Measurements from ENCODE around the gene CLNK. TPM values are rescaled to one million over a fixed set of nuclear protein-coding genes. Genes with fewer than 3 reads are reported as not detected.

The CLNK gene
- total and polyA plus RNA-seq, 2 experiments from 2014 or later = not detected

GRCh38 chr4:10593130-10593529 lies 91.4 kb downstream of the CLNK start:
- no peak overlapping the region for H2AFZ ChIP-seq
- DNase-seq (ENCODE audit: low spot score) = no peak
- no peak overlapping the region for H3K4me2 ChIP-seq
- H3K27ac ChIP-seq = no peak overlapping the region
- TF ChIP-seq CTCF (IDR thresholded peaks at IDR 0.05; ENCODE audit: poor library complexity) (no peak), EZH2phosphoT487 (IDR thresholded peaks at IDR 0.05; ENCODE audit: low read depth, severe bottlenecking, unreplicated experiment) (no peak), EZH2 (IDR thresholded peaks at IDR 0.05; ENCODE audit: borderline replicate concordance) (no peak)
- H3K36me3 ChIP-seq (replicated peaks; ENCODE audit: insufficient read depth, low read depth) = no peaks in the 10 kb centered on the region
- H3K9me2 ChIP-seq (replicated peaks; ENCODE audit: insufficient read depth) = no peaks in the 10 kb centered on the region
- peaks cover 4% of the 10 kb centered on the region for H3K4me1 ChIP-seq (ENCODE audit: insufficient read depth)
- no peaks in the 10 kb centered on the region for H3K9me3 ChIP-seq (ENCODE audit: low read depth)
- H3K4me3 ChIP-seq = no peak overlapping the region
- no peaks in the 10 kb centered on the region for H3K79me2 ChIP-seq
- no peaks in the 10 kb centered on the region for H3K27me3 ChIP-seq
- no peaks in the 10 kb centered on the region for H4K20me1 ChIP-seq (ENCODE audit: insufficient read depth, poor library complexity, severe bottlenecking)
- WGBS (ENCODE audit: low lambda C conversion rate, missing lambda C conversion rate) = 85% methylated on average over 10 of the region's 10 CpGs

GRCh38 chr4:10590896-10591295 lies 93.7 kb downstream of the CLNK start:
- H3K27me3 ChIP-seq = no peaks in the 10 kb centered on the region
- TF ChIP-seq EZH2 (IDR thresholded peaks at IDR 0.05; ENCODE audit: borderline replicate concordance) (no peak), EZH2phosphoT487 (IDR thresholded peaks at IDR 0.05; ENCODE audit: low read depth, severe bottlenecking, unreplicated experiment) (no peak), CTCF (IDR thresholded peaks at IDR 0.05; ENCODE audit: poor library complexity) (no peak)
- WGBS (ENCODE audit: low lambda C conversion rate, missing lambda C conversion rate) = 82% methylated on average over 6 of the region's 6 CpGs

GRCh38 chr4:10589799-10590198 lies 94.8 kb downstream of the CLNK start:
- peak; percentile 29 for DNase-seq (ENCODE audit: low spot score)
- WGBS (ENCODE audit: low lambda C conversion rate, missing lambda C conversion rate) = 48% methylated on average over 5 of the region's 5 CpGs
- H3K9me3 ChIP-seq (ENCODE audit: low read depth) = no peaks in the 10 kb centered on the region
- H3K4me2 ChIP-seq = no peak overlapping the region
- H3K36me3 ChIP-seq (replicated peaks; ENCODE audit: insufficient read depth, low read depth) = no peaks in the 10 kb centered on the region
- no peaks in the 10 kb centered on the region for H3K9me2 ChIP-seq (replicated peaks; ENCODE audit: insufficient read depth)
- no peaks in the 10 kb centered on the region for H3K79me2 ChIP-seq
- H3K27ac ChIP-seq = no peak overlapping the region
- no peaks in the 10 kb centered on the region for H4K20me1 ChIP-seq (ENCODE audit: insufficient read depth, poor library complexity, severe bottlenecking)
- peaks cover 4% of the 10 kb centered on the region for H3K4me1 ChIP-seq (ENCODE audit: insufficient read depth)
- no peak for TF ChIP-seq CTCF (IDR thresholded peaks at IDR 0.05; ENCODE audit: poor library complexity)
- no peak for TF ChIP-seq EZH2phosphoT487 (IDR thresholded peaks at IDR 0.05; ENCODE audit: low read depth, severe bottlenecking, unreplicated experiment)
- no peak for TF ChIP-seq EZH2 (IDR thresholded peaks at IDR 0.05; ENCODE audit: borderline replicate concordance)
- no peak overlapping the region for H2AFZ ChIP-seq
- no peak overlapping the region for H3K4me3 ChIP-seq
- H3K27me3 ChIP-seq = no peaks in the 10 kb centered on the region

More at GRCh38 chr4:10590896-10591295, 93.7 kb downstream of the CLNK start:
- H3K9me2 ChIP-seq (replicated peaks; ENCODE audit: insufficient read depth) = no peaks in the 10 kb centered on the region
- H3K4me2 ChIP-seq = no peak overlapping the region
- H3K4me3 ChIP-seq = no peak overlapping the region
- DNase-seq (ENCODE audit: low spot score) = no peak
- no peaks in the 10 kb centered on the region for H4K20me1 ChIP-seq (ENCODE audit: insufficient read depth, poor library complexity, severe bottlenecking)
- no peak overlapping the region for H3K27ac ChIP-seq
- no peaks in the 10 kb centered on the region for H3K79me2 ChIP-seq
- peaks cover 4% of the 10 kb centered on the region for H3K4me1 ChIP-seq (ENCODE audit: insufficient read depth)
- no peaks in the 10 kb centered on the region for H3K9me3 ChIP-seq (ENCODE audit: low read depth)
- no peaks in the 10 kb centered on the region for H3K36me3 ChIP-seq (replicated peaks; ENCODE audit: insufficient read depth, low read depth)
- no peak overlapping the region for H2AFZ ChIP-seq

- DNase-seq (ENCODE audit: low spot score) = no peak
- 47% methylated on average over 7 of the region's 7 CpGs for WGBS (ENCODE audit: low lambda C conversion rate, missing lambda C conversion rate)
- H4K20me1 ChIP-seq (ENCODE audit: insufficient read depth, poor library complexity, severe bottlenecking) = no peaks in the 10 kb centered on the region
- no peaks in the 10 kb centered on the region for H3K9me3 ChIP-seq (ENCODE audit: low read depth)
- H3K27me3 ChIP-seq = no peaks in the 10 kb centered on the region
- H3K4me3 ChIP-seq = no peak overlapping the region
- H3K9me2 ChIP-seq (replicated peaks; ENCODE audit: insufficient read depth) = no peaks in the 10 kb centered on the region
- no peak for TF ChIP-seq CTCF (IDR thresholded peaks at IDR 0.05; ENCODE audit: poor library complexity)
- TF ChIP-seq EZH2 (IDR thresholded peaks at IDR 0.05; ENCODE audit: borderline replicate concordance) = no peak
- TF ChIP-seq EZH2phosphoT487 (IDR thresholded peaks at IDR 0.05; ENCODE audit: low read depth, severe bottlenecking, unreplicated experiment) = no peak
- no peak overlapping the region for H3K4me2 ChIP-seq
- H3K4me1 ChIP-seq (ENCODE audit: insufficient read depth) = peaks cover 4% of the 10 kb centered on the region
- no peak overlapping the region for H3K27ac ChIP-seq
- no peaks in the 10 kb centered on the region for H3K36me3 ChIP-seq (replicated peaks; ENCODE audit: insufficient read depth, low read depth)
- no peaks in the 10 kb centered on the region for H3K79me2 ChIP-seq
- H2AFZ ChIP-seq = no peak overlapping the region
Measured at GRCh38 chr4:10589321-10589720, 95.2 kb downstream of the CLNK start.
